AG08396 (cell line): ENCODE results near the gene BABAM2.

Source experiments
- DNase-seq: peaks from one replicate; pipeline ENCODE4 v3.0.0; 2012; ENCODE audit warnings: low spot score, mixed read lengths

BABAM2 gene

GRCh38 chr2:28313220-28313784 is 422.8 kb downstream of the BABAM2 start:
- DNase-seq, result no peak

- no peak for DNase-seq
Observed at GRCh38 chr2:28314968-28315367, 424.4 kb downstream of the BABAM2 start.

DNA sequence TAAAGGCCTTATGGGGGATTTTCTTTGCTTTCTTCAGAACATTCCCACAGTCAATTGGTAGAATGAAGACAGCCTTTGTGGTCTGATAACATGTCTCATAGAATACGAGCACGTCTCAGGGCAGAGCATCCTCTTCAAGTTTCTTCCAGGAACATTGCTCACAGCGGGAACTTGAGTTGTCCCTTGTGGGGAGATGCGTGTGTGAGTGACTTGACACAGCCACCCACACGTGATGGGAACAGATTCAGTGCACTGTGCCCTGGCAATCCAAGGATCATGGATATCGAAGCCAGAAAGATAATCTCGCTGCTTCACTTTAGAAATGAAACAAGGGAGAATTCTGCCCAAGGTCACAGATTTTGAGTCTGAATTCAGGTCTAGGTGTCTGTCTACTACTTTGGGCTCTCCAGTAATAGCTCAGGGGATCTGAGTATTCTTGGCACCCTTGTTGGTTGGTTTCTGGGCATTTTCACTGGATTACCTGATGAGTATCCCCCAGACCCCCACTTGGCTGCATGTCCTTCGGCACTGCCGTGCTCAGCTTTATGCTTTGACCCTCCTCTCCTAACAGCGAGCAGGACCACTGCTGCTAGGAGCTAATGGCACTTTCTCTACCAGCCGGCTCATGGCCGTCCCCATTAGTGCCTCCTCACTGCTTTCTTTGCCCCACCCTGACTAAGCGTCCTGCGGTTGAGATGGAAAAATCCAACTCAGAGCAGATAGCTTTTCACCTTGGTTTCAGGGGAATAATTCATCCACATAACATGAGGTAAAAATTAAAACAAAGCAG is 426.2 kb downstream of the BABAM2 start:
- no peak for DNase-seq

- no peak for DNase-seq
Observed at GRCh38 chr2:28317390-28317789, 426.9 kb downstream of the BABAM2 start.

DNA sequence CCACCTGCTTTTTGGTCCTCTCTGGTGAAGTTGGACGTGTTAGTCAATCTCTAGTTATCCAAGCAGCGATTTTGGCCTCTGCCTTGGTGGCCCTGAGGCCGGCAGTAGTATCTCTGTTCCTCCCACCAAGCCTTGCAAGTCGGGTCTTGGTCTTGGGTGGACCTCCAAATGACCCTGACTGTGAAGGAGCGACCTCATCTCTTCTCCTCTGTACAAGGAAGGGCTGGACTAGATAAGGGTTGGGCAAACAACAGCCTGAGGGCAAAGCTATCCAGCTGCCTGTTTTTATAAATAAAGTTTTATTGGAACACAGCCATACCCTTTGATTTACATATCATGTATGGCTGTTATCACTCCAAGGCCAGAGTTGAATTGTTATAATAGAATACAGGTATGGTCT is 427.5 kb downstream of the BABAM2 start:
- no peak for DNase-seq

GRCh38 chr2:28318462-28319117 is 428.1 kb downstream of the BABAM2 start:
- peak; percentile 3 for DNase-seq

- DNase-seq, result peak; percentile 2
Observed at GRCh38 chr2:28319118-28320008, 428.8 kb downstream of the BABAM2 start.

DNA sequence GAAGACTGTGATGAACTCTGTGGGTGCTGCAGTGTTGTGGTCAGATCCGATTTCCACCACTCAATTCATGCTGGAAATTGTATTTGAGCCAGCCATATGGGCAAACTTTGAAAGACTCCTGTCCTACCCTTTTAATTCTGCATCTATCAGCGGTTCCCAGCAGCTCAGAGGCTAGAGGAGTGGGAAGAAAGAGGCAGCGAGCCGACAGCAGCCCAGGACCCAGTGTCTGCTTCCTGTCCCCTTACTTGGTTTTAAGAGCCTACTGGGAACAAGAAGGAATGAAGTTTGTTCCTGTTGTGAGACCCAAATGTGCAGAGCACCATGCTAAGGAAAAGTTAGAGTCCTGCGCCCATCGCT is 429.5 kb downstream of the BABAM2 start:
- no peak for DNase-seq

GRCh38 chr2:28320371-28320770 is 429.8 kb downstream of the BABAM2 start:
- DNase-seq, result no peak

- DNase-seq, result peak; percentile 18
Observed at GRCh38 chr2:28321426-28321825, 430.9 kb downstream of the BABAM2 start.

DNA sequence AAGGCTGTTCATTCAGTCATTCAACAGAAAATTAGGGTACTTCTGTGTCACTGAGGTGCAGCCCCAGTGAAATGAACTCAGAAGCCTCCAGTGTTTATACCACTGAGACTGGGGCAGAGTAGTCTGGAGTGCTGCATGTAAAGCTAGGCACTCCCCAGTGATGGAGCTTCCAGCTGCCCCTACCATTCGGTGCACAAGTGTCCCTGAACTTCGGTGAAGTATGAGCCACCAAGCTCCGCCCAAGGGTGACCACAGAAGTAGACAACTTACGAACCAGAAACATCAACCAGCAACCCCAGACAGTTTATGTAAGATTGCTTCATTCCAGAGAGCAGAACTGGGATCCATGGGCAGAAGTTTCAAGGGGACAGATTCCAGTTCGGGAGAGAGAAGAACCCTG is 431.5 kb downstream of the BABAM2 start:
- peak; percentile 3 for DNase-seq

GRCh38 chr2:28322456-28322855 is 431.9 kb downstream of the BABAM2 start:
- no peak for DNase-seq

DNA sequence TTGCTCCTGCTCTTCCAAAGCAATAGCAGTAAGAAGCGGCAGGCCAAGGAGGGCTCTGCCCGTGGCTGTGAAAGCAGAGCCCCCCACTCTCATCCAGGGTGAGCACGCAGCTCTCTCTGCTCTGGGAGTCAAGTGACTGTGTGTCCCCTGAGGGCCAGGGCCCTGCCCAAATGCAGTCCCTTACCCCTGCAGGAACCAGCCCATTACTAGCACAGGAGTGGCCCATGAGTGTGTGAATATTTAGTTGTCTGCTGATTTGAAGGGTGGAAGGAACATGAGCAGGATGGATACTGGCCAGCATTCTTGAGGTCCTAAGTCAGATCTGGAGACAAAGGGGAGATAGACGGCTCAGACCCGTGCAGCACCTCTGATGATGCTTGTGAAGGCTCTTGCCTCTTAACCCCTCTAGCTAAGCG is 432.5 kb downstream of the BABAM2 start:
- peak; percentile 22 for DNase-seq

GRCh38 chr2:28325173-28325566 is 434.6 kb downstream of the BABAM2 start:
- no peak for DNase-seq

DNA sequence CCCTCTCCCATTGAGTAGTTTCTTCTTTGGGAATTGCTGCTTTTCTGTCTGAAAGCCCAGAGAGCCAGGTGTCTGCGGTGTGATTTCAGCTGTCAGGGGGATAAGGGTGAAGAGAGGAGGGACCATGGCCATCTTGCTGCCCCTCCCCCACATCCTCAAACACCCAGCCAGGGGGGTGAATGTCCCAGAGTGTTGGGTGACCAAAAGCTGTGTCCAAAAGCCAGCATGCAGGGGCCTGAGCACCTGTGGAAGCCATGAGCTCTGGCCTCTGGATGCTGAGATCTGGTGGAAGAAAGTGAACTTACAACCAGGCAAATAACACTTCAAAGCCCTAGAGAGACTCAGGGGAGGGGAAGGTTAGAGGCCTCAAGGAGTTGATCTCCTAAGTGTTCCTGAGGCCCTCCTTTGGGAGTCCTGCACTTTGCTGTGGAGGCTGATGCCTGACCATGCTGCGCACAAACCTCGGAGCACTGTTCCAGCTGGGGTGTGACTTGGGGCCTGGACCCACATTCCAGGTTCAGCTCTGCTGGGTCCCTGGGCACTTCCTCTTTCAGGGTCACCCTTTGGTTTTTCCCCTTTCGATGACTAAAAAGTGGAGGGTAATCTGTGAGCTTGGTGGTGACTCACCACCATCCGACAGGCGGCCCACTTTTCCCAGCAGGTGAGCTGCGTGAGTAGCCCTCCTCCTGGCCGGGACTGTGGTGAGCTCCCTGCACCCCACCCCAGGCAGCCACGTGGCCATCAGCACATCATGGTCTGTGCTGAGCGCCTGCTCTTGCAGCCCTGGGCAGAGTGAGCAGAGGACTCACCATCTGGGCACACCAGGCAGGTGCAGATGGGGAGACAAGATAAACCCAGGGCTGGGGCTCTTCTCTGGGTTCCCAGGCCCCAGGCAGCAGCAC is 435.3 kb downstream of the BABAM2 start:
- no peak for DNase-seq

DNA sequence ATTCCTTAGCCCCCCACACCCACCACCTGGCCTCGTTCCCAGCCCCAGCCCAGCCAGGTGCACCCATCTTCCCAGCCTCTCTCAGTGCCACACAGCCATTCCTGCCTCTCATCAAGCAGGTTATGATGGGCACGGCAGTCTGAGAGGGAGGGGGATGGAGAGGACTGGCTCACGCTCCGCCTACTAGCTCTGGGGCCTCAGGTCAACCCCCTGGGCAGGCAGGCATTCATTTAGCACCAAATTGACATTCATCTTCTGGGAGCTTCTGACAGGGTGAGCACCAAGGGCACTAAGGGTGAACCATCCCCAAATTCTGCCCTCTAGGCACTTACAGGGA is 435.9 kb downstream of the BABAM2 start:
- no peak for DNase-seq

- no peak for DNase-seq
Observed at GRCh38 chr2:28326881-28327505, 436.5 kb downstream of the BABAM2 start.

DNA sequence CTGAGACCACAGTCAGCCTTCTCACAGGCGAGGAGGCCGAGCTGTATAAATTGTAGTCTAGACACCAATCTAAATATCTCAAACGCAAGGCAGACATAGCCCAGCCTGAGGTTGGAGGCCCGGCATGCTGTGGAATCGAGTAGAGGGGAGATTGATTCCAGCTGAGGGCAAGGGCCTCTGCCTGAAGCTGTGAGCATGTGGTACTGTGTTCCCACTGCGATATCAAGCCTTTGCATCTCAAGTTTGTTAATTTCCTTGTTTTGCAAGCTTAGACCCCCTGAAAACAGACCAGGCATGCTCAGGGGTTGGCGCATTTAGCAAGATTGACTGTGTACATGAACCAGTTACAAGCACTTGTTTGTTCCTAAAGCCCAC is 437.0 kb downstream of the BABAM2 start:
- no peak for DNase-seq

- DNase-seq, result peak; percentile 48
Observed at GRCh38 chr2:28327956-28328922, 437.7 kb downstream of the BABAM2 start.

GRCh38 chr2:28329184-28329583 is 438.7 kb downstream of the BABAM2 start:
- DNase-seq, result no peak
